Calu3 (cell line): ENCODE data around the gene MUC2. TPM values are rescaled to one million over a fixed set of nuclear protein-coding genes. Genes with fewer than 3 reads are reported as not detected.

Source experiments
- BruUV-seq: library from RNA; stranded (reverse); fragments of 400-500 nt; replicated peaks from 2 replicates; lab custom pipeline; 2021; lab: Mats Ljungman, UMichigan
- CTCF ChIA-PET: fragments of 300-600 bp; sonication (Branson Sonifier 250); formaldehyde crosslinking; loops from one replicate; lab custom pipeline; 2022; ENCODE audit warnings: antibody characterized with exemption; lab: Charles Lee
- DNase-seq: peaks from one replicate; pipeline ENCODE4 v3.0.0; 2022
- H3K27ac Mint-ChIP-seq: one replicate; pipeline ENCODE4 v1.8.0; 2022; ENCODE audit warnings: mixed read lengths; ENCODE audit not compliant: unreplicated experiment
- H3K27me3 Mint-ChIP-seq: one replicate; pipeline ENCODE4 v1.8.0; 2022; ENCODE audit warnings: mixed read lengths; ENCODE audit not compliant: unreplicated experiment
- H3K36me3 Mint-ChIP-seq: one replicate; pipeline ENCODE4 v1.8.0; 2022; ENCODE audit warnings: mild to moderate bottlenecking, moderate library complexity, mixed read lengths; ENCODE audit not compliant: insufficient read depth, unreplicated experiment
- H3K4me1 Mint-ChIP-seq: one replicate; pipeline ENCODE4 v1.8.0; 2022; ENCODE audit warnings: mild to moderate bottlenecking, low read depth, mixed read lengths; ENCODE audit not compliant: unreplicated experiment
- H3K4me3 Mint-ChIP-seq: one replicate; pipeline ENCODE4 v1.8.0; 2022; ENCODE audit warnings: mild to moderate bottlenecking, low read depth, moderate library complexity, mixed read lengths; ENCODE audit not compliant: unreplicated experiment
- H3K9me3 Mint-ChIP-seq: one replicate; pipeline ENCODE4 v1.8.0; 2022; ENCODE audit warnings: low read depth, mixed read lengths; ENCODE audit not compliant: unreplicated experiment
- intact Hi-C: fragments of 100-400 bp; cut with micrococcal nuclease; formaldehyde crosslinking; loops from one replicate; pipeline ENCODE4 v1.10.0; 2022; ENCODE audit not compliant: unreplicated experiment
- total RNA-seq: library from RNA; stranded (reverse); gene quantifications from 2 replicates; pipeline ENCODE4 v1.2.3, GENCODE V29; 2022
- TF ChIP-seq, protein P1 (sequence below): fragments of 200-600 bp; IDR thresholded peaks from one replicate; pipeline ENCODE4 v1.8.0; 2022; ENCODE audit warnings: antibody characterized with exemption; ENCODE audit not compliant: unreplicated experiment

Gene MUC2
- total RNA-seq, 1 experiment from 2014 or later = not detected

DNA sequence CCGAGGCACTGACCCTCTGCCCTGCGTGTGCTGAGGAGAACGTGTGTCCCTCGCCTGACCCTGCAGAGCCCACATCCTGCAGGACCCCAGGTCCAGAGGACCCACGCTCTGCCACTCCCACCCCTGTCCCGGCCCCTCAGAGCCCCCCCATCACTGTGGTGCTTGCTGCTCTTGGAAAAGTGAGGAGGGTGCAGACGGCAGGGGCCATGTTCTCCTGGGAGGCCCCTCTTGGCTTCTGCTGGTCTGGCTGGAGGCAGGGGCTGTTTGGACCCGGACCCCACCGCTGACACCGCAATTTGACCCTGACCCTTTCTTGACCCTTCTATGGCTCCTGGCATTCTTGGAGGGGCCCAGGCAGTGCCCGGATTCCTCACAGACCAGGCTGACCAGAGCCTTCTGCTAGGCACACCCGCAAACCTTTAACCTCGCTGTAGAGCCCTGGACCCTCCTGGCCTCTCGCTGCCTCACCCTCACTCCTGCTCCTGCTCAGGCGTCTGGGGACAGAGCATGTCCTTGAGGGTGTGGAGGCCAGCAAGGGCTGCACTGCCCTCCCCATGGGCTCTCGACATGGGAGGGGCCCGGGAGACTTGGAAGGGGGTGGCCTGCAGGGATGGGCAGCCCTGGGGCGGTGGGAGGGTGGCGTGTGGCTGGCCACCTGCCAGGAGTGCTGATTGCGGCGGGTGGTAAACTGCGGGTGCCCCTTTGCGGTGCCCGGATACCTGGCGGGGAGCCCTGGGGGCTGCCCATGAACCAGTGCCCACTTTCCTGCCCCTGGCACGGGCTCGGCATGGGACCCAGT is 46.1 kb downstream of the MUC2 start:
- intact Hi-C loops = no loop called here
- no peak for DNase-seq
- peaks cover 36% of the 10 kb centered on the region for H3K27me3 Mint-ChIP-seq
- peaks cover 4% of the 10 kb centered on the region for H3K9me3 Mint-ChIP-seq
- TF ChIP-seq, protein P1, sequence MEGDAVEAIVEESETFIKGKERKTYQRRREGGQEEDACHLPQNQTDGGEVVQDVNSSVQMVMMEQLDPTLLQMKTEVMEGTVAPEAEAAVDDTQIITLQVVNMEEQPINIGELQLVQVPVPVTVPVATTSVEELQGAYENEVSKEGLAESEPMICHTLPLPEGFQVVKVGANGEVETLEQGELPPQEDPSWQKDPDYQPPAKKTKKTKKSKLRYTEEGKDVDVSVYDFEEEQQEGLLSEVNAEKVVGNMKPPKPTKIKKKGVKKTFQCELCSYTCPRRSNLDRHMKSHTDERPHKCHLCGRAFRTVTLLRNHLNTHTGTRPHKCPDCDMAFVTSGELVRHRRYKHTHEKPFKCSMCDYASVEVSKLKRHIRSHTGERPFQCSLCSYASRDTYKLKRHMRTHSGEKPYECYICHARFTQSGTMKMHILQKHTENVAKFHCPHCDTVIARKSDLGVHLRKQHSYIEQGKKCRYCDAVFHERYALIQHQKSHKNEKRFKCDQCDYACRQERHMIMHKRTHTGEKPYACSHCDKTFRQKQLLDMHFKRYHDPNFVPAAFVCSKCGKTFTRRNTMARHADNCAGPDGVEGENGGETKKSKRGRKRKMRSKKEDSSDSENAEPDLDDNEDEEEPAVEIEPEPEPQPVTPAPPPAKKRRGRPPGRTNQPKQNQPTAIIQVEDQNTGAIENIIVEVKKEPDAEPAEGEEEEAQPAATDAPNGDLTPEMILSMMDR = no peak
- H3K4me1 Mint-ChIP-seq = no peaks in the 10 kb centered on the region
- no peak overlapping the region for H3K27ac Mint-ChIP-seq
- H3K4me3 Mint-ChIP-seq = no peak overlapping the region
- no TSS peak for BruUV-seq
- CTCF ChIA-PET = no interaction called here
- no peaks in the 10 kb centered on the region for H3K36me3 Mint-ChIP-seq

- no peak overlapping the region for H3K27ac Mint-ChIP-seq
- H3K9me3 Mint-ChIP-seq = peaks cover 4% of the 10 kb centered on the region
- DNase-seq = peak; percentile 0
- CTCF ChIA-PET = no interaction called here
- H3K27me3 Mint-ChIP-seq = peaks cover 37% of the 10 kb centered on the region
- intact Hi-C loops = no loop called here
- no TSS peak for BruUV-seq
- H3K4me1 Mint-ChIP-seq = no peaks in the 10 kb centered on the region
- TF ChIP-seq, protein P1 = no peak
- no peaks in the 10 kb centered on the region for H3K36me3 Mint-ChIP-seq
- H3K4me3 Mint-ChIP-seq = no peak overlapping the region
Measured at GRCh38 chr11:1121331-1121812, 46.7 kb downstream of the MUC2 start.

- Mint-ChIP-seq H3K27ac (no peak overlapping the region), H3K27me3 (peaks cover 37% of the 10 kb centered on the region), H3K4me1 (no peaks in the 10 kb centered on the region), H3K4me3 (no peak overlapping the region), H3K9me3 (peaks cover 4% of the 10 kb centered on the region), H3K36me3 (no peaks in the 10 kb centered on the region)
- CTCF ChIA-PET = no interaction called here
- TF ChIP-seq, protein P1 = no peak
- BruUV-seq = no TSS peak
- intact Hi-C loops = no loop called here
- no peak for DNase-seq
Measured at GRCh38 chr11:1121813-1122663, 47.4 kb downstream of the MUC2 start.

DNA sequence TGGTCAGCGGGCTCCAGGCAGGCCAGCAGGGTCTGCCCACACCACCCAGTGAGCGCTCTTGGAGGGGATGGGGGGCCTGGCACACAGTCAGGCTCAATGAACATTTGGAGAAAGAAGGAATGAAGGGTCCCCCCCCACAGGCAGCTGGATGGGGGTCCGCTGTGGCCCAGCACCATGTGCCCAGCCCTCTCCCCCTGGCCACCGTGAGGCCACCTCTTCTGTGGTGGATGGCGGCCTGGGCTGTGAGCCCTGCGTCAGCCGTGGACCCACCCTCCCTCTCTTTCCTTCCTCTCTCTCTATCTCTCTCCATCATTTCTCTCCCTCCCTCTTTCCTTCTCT is 48.0 kb downstream of the MUC2 start:
- no peak overlapping the region for H3K27ac Mint-ChIP-seq
- TF ChIP-seq, protein P1 = no peak
- H3K4me3 Mint-ChIP-seq = no peak overlapping the region
- intact Hi-C loops = no loop called here
- H3K4me1 Mint-ChIP-seq = no peaks in the 10 kb centered on the region
- CTCF ChIA-PET = no interaction called here
- peaks cover 4% of the 10 kb centered on the region for H3K9me3 Mint-ChIP-seq
- DNase-seq = no peak
- H3K27me3 Mint-ChIP-seq = peaks cover 37% of the 10 kb centered on the region
- no TSS peak for BruUV-seq
- no peaks in the 10 kb centered on the region for H3K36me3 Mint-ChIP-seq
